GM19324 (cell line): ENCODE measurements around the gene TRIM38.
"Not testable (repeated sequence)": the region's sequence is repeated elsewhere in the genome, so short reads cannot be mapped to it uniquely, and the experiment has no call there.

Experiments
- ATAC-seq: cut with Tn5 transposase; IDR thresholded peaks from one replicate; pipeline ENCODE4 v1.9.1; 2021; ENCODE audit warnings: mild to moderate bottlenecking, moderate library complexity; ENCODE audit not compliant: unreplicated experiment, low FRiP score

The TRIM38 gene, protein sequence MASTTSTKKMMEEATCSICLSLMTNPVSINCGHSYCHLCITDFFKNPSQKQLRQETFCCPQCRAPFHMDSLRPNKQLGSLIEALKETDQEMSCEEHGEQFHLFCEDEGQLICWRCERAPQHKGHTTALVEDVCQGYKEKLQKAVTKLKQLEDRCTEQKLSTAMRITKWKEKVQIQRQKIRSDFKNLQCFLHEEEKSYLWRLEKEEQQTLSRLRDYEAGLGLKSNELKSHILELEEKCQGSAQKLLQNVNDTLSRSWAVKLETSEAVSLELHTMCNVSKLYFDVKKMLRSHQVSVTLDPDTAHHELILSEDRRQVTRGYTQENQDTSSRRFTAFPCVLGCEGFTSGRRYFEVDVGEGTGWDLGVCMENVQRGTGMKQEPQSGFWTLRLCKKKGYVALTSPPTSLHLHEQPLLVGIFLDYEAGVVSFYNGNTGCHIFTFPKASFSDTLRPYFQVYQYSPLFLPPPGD

DNA sequence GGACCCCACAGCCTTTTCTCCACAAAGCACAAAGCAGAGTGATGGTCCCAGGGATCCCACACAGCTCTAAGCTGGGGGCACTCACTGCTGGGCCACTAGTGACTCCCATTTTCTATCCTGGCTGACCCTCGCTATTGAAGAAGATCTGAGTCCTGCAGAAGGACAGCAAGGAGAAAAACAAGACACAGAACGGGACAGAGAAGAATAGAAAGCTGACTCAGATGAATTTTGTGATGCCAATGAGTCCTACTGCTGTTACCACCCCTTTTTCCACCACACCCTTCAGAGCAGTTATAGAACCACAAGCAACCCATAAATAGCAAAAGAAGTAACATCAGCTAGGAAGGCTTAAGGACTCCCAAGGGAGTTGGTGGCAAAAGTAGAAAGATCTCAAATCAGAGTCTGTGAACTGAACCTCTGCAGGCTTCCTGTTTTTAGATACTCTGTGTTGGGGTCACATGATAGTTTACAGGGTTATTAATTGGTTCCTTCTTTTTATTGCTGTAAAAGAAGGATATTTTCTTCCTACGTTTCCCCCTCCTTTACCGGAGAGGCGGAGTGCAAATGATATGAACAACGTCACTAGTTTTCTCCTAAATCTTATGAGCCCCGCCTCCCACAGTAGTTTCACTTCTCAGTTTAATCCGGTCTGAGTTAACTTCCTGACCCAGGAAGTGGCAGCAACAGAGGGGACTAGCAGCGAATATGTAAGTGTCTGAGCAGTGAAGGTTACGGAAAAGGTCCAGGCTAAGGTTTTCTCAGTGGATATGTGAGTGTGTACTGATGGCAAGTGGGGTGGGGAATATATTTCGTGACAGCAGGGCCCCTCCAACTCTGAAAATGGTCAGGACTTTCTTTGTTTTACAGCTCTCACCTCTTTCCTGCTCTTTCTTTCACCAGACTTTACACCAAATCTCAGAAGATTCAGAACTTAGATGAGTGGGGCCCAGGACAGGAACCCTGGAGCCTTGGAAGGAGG is at the start of gene TRIM38:
Gene TRIM38 (plus strand): TSS at position 654 of the 979 bp plus-strand sequence. CDS start 3,721 bp downstream, outside the sequence.
- ATAC-seq = peak; percentile 75

DNA sequence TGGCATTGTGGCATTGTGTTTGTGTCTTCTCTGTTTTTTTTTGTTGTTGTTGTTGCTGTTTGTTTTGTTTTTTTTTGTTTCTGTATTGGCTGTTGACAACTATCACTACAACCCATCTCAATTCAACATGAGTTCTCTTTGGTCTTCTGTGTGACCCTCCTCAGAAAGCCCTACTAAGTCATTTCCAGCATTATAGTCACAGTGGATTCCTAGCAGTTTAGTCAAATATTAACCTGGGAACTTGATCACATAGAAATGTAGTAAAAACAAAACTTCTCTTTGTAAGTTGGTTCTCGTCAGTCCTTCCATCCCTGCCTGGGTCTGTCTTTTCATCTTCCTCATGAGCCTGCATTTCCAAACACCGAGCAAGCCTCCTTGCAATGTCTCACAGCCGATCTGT is 48.9 kb upstream of the TRIM38 start:
- no peak for ATAC-seq

DNA sequence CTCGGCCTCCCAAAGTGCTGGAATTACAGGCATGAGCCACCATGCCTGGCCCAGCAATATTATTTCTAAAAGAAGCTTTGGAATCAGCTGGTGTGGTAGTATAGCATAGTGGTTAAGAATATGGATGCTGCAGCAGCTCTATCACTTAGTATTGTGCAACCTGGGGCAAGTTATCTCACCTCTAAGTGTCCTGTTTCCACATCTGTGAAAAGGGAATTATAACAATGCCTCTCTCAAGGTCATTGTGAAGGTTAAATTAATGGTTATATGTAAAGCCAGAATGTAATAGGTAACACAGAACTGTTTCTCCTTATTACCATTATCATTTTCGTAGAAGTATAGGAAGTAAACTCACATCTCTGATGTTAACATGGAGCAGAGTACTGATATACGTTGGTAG is 46.3 kb upstream of the TRIM38 start:
- ATAC-seq = no peak

DNA sequence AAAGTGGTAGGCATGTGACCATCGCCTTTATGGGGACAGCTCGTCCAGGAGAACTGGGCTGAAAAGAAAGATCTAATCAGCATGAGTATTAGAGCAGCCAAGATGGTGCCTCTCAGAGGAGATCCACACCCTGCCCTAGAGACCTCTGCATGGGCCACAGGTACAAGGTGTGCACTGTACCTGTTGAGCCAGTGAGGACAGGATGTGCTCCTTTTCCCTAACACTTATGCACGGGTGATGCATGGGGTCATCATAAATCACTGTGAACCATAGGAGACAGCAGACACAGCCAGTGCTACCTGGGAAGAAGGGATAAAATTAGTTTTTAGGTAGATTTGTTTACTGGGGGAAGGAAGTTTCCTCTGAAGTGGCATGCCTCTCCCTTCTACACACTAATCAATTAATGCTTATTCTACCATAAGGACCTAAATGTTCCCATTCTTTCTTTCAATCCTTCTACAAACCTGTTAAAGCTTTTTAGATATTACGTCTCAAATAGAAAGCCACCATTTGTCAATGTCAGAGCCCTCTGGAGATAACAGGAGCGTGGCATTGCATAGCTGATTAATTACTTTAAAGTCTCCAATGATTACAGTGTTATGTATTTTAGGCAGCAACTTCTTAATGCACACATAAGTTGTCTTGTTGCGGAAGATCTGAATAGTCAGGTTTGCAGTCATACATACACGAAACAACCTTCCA is 45.7 kb upstream of the TRIM38 start:
- ATAC-seq = no peak

DNA sequence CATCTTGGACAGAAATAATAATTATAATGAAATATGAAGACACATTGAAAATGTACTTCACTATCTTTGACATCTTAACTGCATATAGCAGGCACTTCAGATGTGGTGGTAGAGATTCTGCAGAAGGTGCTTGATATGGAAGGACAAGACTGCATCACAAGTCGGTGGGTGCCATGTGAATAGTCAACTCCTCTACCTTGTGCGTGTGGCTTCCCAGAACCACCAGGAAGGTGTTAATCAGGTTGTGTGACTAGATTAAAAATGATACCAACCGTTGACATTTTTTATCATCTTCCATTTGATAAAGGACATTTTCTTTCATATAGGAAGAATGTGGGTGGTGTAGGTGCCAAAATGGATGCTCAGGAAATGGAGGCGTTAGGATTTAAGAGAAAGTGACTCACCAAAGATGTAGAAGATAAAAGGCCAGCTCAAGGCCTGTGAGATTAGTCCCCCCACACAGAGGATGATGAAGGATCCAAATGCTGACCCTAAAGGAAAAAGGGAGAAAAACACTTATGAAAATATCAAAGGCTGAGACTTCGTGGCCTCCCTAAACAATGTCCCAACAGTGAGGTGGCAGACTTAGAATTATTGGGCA is 44.4 kb upstream of the TRIM38 start:
- no peak for ATAC-seq

DNA sequence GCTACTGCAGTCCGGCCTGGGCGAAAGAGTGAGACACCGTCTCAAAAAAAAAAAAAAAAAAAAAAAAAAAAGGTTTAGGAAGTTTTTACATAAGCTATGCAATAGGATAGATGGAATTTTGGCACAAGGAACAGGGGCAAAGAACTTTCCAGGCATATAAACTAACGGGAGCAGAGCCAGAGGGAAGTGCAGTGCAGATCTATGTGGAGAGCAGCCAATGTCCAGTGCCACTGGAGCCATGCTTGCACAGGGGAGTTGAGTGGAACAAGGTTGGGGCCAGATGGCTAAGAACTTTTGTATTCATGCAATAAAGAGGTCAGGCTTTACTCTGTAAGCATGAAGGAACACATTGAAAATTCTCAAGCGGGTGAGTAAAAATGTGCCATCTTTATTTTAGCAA is 42.9 kb upstream of the TRIM38 start:
- ATAC-seq = no peak

DNA sequence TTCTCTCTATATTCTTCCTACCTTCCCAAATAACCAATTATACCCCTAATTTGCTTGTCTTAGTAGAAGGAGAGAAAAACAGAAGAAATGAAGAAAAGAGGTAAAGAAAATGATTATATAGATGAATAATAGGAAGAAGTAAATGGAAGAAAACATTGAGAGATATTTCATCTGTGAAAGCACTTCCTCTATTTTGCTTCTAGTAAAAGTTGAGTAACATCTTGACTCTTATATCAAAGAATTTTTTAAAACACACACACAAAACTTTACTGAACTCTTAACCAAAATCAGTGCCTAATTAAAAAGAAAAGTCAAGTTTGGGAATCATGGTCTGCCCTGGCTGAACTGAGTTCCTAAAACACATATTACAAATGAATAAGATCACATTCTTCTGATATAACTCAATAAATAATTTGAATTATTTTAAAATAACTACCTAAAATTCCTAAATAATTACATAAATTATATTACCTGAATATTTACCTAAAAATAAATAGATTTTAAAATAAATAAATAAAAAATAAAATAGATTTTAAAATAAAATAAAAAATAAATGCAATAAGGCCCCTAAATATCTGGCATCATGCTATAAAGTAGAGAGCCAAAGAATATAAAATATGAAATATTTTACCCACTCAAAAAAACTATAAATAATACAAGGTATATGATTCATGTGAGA is 40.9 kb upstream of the TRIM38 start:
- no peak for ATAC-seq

DNA sequence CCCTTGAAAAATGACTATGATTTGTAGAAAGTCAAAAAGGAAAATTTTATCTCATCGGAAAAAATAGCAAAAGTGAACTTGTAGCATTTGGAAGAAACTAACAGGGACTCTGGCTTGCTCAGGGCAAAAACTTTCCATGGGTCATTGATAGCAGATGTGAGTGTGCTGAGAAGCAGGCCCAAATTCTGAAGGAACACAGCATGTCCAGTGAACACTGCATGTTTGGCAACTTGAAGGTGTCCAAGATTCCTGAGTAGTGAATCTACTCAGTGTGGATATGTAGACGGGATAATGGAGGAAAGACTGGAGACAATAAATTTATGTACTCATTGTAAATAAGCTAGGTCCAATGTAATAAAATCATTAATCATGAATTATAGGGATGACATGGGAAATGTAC is 40.3 kb upstream of the TRIM38 start:
- no peak for ATAC-seq

DNA sequence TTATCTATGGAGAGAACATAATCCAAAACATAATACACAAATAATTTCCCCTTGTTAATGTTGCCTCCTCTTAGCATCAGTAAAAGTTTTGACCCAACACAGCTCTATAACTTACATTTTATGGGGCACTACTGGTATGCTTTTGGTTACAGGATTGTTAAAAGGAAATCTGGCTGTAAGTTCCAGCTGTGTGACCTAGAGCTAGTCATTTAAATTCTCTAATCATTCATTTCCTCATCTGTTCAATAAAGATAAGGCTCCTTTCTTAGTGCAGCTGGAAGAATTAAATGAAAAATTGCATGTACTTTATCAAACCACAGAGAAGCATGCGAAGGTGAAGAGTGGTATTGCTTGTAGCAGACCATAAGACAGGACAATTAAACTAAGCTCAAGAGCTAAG is 36.7 kb upstream of the TRIM38 start:
- no peak for ATAC-seq

DNA sequence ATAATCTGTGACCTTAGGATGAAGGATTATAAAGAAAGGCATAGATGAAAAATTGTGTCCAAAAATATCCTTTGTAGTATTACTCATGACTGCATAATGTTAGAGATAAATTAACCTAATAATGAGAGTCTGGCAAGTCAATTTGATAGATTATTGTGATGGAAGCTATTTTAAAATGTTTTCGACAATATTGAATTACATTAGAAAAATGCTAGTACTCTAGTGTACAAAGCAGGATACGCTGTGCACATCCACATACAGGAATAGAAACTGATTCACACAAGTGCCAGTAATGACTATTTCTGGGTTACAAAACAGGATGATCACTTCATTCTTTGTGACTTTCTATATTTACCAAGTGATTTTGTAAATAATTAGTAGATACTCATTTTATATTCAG is 35.4 kb upstream of the TRIM38 start:
- no peak for ATAC-seq

DNA sequence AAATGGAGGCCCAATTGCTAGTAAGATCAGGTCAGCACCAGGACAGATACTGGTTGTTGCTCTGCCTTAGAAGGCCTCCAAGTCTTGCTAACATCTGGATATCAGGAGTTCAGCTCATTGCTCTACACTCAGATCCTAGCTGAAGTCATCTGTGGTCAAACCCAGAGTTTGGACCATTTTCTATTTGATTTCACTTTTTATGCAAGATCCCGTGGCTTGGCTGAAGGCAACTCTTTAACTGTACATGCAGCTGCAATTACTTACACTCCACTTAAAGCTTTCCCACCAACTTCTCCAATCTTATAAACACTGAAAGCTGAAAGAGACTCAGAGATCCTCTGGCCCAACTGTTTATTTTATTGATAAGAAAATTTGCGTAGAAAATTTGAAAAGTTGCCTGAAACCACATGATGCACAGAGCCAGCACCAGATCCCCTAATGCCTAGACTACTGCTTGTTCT is 34.8 kb upstream of the TRIM38 start:
- no peak for ATAC-seq

DNA sequence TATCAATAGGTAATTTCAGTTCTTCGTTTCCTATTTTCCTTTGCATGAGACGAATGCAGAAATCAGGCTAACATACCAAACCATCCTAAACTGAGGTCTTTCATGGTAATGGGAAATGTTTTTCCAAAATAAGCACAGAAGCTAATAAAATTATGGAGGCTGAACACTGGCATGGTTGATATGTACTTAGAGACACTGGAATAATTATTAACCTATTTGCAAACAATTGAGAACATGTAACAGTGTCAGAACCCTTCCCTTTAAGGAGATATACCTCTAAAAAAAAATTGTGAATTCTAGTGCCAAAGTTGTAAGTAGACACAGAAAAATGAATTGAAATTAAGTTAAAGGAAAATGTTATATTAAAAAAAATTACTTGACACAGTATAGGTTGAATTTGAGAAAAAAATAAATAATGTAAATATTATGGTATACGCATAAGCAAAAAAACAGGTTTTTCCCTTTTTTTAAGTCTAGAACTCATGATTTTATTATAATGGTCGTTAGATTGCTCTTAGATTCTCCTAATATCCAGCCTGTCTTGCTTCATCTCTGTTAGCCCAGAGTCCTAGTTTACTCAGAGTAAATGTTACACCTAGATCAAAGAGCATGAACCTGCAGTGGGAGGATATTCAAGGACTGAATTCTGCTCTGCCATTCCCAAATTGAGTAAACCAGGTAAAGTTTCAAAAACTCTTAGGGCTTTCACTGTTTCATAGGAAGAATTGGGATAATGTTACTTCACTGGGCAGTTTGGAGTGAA is 33.9 kb upstream of the TRIM38 start:
- ATAC-seq = no peak

DNA sequence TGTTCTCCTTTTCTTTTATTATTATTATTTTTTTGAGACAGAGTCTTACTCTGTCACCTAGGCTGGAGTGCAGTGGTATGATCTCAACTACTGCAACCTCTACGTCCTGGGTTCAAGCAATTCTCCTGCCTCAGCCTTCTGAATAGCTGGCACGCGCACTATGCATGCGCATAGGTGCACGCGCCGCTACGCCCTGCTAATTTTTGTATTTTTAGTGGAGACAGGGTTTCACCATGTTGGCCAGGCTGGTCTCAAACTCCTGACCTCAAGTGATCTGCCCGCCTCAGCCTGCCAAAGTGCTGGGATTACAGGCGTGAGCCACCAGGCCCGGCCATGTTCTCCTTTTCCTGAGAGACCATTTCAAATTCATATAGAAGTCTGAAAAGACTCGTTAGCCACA is 32.8 kb upstream of the TRIM38 start:
- not testable (repeated sequence) for ATAC-seq

DNA sequence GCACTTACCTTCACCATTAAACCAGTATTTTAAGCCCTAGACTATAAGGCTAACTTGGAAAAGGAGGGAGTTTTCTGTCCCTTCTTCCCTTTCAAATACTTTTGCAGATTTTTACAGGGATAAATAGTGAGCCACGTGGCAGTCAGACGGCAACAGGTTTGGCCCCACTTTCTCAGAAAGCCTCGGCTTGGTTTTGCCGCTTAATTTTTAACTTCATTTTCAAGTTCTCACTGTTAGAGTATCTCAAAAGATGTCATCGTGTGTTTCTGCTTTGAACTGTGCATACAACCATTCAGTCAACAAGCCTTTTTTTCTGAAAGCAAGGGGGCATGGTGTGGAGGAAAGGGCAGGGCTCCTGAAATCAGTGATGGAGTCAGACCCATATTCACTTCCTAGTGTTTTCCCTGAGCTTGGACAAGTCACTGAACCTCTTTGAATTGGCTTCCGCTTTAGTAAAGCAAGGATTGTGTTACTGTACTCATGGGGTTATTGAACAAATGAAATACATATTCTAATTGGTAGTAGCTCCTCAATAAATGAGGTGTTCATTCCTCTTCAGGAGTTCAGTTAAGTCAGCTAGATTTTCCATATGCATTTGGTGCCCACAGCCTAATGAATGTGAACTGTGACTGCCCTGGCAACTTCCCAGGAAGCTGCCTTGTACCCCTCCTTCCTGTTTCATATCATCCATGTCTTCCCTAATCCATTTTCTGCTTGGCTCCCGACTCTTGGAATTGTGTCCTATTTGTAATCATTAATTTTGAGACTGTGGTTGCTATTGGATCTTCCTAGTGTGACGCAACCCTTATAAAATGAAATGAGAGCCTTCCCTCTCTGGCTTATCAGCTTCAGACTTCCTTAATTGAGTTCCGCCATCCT is 31.8 kb upstream of the TRIM38 start, which contains the start of gene SLC17A2:
Gene SLC17A2 (minus strand): TSS at position 160 of the 879 bp plus-strand sequence. CDS start 4,895 bp downstream, outside the sequence.
- no peak for ATAC-seq

DNA sequence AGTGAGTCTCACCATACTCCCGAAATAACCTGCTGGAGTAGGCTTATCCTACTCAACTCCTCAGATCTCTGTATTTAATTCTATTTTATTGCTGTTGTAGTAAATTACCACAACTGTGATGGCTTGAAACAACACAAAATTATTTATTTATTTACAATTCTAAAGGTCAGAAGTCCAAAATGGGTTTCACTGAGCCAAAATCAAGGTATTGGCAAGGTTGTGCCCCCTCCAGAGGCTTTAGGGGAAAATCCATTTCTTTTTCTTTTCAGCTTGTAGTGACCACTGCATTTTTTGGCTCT is 31.2 kb upstream of the TRIM38 start:
- no peak for ATAC-seq

DNA sequence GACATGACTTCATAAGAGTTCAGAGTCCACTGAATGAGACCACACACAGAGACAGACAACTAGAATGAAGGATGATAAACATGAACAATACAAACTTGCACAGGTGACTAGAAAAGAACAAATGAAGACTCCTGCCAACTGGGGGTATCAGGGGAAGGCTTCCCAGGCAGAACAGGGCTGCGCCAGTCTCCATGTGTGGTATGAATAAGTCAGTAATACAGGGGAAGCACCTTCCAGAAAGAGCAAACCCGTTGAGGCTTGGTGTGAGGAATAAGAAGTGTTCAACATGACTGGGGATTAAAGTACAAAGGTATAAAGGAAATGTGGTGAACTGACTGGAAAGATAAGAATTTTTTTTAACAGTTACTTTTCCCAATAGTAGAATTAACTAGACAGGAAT is 28.4 kb upstream of the TRIM38 start:
- no peak for ATAC-seq

DNA sequence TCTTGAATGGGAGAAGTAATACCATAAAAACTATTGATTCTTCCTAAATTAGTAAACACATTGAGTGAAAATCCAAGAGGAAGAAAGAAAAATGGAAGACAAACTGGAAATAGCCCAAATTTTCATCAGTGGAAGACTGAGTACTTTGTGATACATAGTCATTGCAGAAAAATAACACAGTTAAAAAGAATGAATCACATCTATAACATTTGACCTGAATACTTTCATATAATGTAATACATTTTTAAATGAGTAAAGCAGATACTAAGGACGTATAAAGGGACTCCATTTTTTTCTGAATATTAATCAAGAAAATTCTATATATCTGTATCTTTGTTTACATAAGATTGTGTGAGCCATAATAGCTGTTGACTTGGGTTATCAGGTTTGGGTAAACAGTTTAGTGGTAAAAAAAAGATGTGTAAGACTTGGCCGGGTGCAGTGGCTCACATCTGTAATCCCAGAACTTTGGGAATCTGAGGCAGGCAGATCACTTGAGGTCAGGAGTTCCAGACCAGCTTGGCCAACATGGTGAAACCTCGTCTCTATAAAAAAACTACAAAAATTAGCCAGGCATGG is 27.8 kb upstream of the TRIM38 start:
- ATAC-seq = no peak

DNA sequence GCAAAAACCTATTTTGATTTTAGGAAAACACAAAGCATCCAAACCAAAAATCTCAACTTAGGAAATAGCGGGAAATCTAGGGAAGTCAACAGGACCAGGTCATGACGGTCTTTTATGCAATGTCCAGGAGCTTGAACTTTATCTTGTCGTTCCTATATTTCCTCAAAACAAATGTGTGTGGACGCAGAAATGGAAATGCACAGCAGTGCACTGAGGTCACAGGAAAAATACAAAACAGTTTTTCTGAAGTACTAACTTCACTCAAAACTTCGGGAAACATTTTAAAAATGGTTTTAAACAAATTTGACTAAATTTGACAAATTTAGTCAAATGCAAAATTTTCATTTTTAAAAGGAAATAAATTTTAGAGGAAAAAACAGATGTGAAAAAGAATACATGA is 26.6 kb upstream of the TRIM38 start:
- ATAC-seq = no peak
